B cell (primary cell): ENCODE measurements around the gene PRKN.

Experiments used
- CTCF ChIP-seq: fragments of 200-600 bp; IDR thresholded peaks from one replicate; pipeline ENCODE4 v1.8.0; 2022; ENCODE audit warnings: antibody characterized with exemption, mild to moderate bottlenecking
- EZH2 ChIP-seq: IDR thresholded peaks from 2 replicates; pipeline ENCODE4 v1.6.1; 2012; ENCODE audit warnings: borderline replicate concordance, low read depth, mild to moderate bottlenecking, moderate library complexity, low read length; ENCODE audit not compliant: insufficient read depth, poor library complexity, severe bottlenecking

GRCh38 chr6:162377735-162378134 lies 349.8 kb downstream of the PRKN start:
- TF ChIP-seq CTCF (no peak), EZH2 (no peak)
